ENCODE results near the gene ADAM19.
"Not testable (repeated sequence)": the region's sequence is repeated elsewhere in the genome, so short reads cannot be mapped to it uniquely, and the experiment has no call there.

Gene ADAM19

GRCh38 chr5:157460921-157461792 lies 114.4 kb downstream of the ADAM19 start:
- DNase-seq (ENCODE audit: low read depth) = no peak

DNA sequence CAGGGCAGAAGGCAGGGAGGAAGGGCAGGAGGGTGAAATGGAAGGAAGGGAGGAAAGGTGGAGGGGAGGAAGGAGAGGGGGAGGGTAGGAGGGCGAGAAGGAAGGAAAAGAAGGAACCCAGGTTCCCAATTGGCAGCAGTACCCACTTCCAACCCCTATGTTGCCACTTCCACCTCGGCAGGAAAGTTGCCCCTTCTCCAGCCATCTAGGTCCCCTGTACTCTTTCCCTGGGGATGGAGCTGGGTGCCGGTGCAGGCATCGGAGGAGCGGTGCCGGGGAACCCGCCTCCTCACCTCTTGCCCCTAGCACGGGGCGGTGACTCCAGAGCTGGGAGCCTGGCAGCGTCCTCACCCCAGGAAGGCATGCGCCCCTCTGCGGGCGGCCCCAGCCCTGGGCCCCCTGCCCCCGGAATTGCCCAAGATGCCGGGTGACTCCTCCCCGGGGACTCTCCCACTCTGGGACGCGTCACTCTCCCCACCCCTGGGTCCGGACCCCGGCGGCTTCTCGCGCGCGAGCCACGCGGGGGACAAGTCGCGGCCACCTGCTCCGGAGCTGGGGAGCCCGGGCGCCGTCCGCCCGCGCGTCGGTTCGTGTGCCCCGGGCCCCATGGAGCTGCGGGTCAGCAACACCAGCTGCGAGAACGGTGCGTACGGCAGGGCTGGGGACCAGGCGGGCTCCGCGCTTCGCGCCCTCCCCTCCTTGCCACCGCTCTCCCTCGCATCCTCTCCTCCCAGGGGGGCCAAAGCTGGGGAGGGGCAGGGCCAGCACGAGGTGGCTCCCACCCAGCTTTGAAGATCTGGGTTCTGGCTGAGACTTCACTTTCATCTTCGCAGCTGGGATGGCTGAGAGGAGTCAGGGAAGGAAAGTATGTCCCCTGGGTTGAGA lies 115.6 kb downstream of the ADAM19 start, which contains the start of gene NIPAL4:
NIPAL4 (plus strand) TSS at position 499 of the 885 bp plus-strand sequence; CDS start at position 607, 108 bp downstream.
- no peak for DNase-seq (ENCODE audit: low read depth)

- DNase-seq (ENCODE audit: low read depth) = no peak
These were observed 116.7 kb downstream of the ADAM19 start for GRCh38 chr5:157458835-157459234.

DNA sequence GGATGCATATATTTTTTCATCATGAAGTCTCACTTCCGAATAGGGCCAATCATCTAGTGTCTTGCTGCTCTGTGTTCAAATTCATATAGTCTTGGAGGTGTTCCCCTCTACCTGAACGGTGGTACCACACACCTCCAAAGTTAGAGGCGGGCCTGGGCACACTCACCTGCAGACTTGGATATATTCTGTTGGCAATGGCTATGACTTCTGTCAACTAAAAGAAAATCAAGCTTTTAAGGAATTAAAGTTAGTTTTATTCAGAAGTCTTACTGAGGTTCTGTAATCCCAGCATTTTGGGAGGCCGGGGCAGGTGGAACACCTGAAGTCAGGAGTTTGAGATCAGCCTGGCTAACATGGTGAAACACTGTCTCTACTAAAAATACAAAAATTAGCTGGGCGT lies 118.2 kb downstream of the ADAM19 start:
- no peak for DNase-seq (ENCODE audit: low read depth)

- no peak for DNase-seq (ENCODE audit: low read depth)
These were observed 119.3 kb downstream of the ADAM19 start for GRCh38 chr5:157456301-157456700.

GRCh38 chr5:157455057-157455456 lies 120.5 kb downstream of the ADAM19 start:
- DNase-seq (ENCODE audit: low read depth) = no peak

DNA sequence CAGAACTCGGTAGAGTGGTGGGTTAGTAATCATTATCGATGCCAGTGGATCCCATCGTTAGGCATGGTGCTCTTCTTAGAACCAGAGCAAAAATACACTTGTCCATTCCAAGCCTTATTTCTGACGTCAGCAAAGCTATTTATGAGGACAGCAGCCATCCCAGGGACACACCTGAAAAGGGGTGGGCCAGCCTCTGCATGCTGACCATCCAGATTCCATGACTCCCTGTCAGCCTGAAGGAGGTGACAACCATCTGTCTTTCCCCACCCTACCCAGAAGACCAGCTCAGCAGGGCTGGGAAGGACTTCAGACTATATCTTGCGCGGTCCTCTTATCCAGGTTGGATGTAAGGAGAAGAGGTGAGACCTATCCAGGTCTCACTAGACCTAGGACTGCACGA lies 121.3 kb downstream of the ADAM19 start:
- no peak for DNase-seq (ENCODE audit: low read depth)

DNA sequence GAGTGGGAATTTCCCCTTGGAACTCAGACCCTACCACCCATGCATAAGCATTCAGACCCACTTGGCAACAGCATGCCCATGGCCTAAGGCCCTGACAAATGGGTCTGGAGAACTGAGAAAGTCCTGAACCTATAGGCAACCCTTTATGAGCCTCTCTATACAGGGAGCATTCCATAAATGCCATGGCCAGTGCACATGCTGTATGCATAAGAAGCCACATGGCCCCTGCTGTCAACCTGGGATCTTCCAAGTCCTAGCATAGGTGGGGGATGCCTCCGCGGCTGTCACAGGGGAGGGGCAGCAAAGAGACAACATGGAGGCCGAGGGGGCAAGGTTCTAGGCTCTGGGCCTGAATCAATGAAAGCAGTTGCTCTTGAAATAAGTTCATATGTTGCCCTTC lies 123.8 kb downstream of the ADAM19 start:
- no peak for DNase-seq (ENCODE audit: low read depth)

DNA sequence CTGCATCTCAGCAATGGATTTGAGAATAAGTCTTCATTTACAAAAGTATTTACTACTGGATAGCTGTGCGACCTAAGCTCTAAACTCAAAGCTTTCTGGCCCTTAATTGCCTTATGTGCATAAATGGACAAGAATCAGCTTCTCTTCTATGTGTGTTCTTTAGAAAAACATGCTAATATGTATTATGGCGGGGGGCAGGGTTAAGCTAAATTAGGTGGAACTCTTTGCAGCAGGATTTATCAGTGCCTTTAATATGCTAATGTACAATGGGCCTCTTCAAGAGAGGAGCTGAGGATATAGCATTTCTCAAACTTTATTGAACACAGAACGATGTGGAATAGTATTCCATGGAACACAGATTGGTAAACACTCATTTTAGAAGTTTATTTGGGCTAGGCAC lies 125.6 kb downstream of the ADAM19 start:
- no peak for DNase-seq (ENCODE audit: low read depth)

DNA sequence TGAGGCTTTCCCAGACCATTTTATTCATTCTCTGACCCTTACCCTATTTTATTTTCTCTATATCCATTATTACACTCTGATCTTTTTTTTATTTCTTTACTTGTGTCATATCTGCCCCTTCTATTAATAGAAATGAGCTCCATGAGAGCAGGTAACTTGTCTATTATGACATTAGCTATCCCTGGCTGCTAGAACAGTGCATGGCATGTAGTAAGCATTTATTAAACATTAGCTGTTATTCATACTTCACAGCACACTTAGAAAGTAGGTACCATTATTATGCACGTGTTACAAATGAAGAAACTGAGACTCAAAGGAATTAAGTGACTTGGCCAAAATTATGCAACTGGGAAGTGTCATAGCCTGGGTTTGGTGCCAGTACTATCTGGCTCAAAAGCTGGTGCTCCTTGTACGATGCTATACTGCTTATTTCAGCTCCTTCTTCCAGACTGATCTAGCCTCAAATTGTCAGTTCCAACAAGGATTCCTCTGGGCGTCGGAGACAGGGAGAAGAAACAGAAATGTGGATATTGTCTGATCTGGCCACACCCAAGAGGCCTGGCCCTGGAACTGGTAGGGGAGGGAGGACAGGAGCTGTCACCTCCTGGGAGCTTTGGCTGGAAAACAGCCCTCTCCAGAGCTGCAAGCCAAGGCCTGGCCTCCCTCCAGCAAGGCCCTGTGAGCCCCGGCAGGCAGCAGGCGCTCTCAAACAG lies 126.4 kb downstream of the ADAM19 start:
- no peak for DNase-seq (ENCODE audit: low read depth)

GRCh38 chr5:157447201-157447637 lies 128.4 kb downstream of the ADAM19 start:
- DNase-seq (ENCODE audit: low read depth) = no peak

DNA sequence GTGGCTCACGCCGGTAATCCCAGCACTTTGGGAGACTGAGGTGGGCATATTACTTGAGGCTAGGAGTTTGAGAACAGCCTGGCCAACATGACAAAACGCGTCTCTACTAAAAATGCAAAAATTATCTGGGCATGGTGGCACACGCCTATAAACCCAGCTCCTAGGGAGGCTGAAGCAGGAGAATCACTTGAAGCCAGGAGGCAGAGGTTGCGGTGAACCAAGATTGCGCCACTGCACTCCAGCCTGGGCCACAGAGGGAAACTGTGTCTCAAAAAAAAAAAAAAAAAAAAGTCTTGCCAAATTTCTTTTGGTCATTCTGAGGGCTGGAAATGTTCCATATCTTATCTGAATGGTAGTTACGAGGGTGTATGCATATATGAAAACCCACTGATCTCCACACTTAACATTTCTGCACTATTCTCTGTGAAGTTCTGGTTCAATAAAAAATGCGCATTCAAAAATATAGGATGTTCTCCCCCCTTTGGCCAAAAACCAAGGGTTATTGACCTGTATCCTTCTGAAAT lies 129.1 kb downstream of the ADAM19 start:
- no peak for DNase-seq (ENCODE audit: low read depth)

DNA sequence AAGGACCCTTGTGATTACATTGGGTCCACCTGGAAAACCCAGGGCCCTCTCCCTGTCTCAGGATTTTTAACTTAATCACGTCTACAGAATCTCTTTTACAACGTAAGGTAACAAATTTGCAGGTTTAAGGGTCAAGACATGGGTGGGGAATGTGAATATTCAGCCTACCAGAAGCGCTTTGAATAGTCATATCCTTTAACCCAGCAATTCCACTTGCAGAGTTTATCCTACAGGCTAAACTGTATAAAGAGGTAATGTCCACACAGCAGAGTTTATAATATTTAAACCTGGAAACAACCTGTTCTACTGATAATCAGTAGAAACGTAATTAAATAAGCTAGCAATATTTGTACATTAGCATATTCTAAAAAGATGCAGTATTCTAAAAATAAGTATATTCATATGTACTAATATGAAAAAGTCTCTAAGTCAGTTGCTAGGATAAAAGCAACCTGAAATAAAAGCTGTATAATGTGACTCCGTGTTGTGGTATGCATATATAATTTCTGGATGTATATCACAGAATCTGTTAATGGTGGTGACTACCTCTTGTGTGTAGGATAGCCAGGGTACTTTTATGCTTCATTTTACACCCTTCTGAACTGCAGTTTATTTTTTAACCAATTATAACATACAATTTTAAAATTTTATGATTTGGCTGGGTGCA lies 129.7 kb downstream of the ADAM19 start:
- no peak for DNase-seq (ENCODE audit: low read depth)

- DNase-seq (ENCODE audit: low read depth) = no peak
These were observed 131.4 kb downstream of the ADAM19 start for GRCh38 chr5:157444224-157444623.

DNA sequence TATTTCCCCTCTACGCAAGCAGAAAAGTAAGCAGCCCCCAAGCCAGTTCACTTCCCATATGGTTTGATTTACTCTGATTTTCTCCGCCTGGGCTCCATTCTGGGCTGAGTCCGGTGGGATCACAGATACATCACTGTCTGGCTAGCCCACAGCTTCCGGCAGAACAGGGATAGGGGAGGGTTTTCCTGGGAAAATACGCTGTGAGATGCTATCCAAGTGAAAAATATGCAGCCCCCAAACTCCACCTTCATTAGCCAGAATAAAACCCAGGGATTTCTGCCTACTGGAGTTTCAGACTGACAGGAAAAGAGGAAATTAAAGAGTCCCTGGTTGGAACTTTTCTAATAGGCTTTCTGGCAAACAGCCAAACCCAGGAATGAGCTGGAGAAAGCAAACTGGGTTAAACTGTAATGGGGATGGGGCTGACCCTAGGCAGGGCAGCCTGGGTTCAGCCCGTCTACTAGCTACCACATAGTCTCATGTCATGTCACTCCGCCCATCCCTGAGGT lies 132.5 kb downstream of the ADAM19 start:
- DNase-seq (ENCODE audit: low read depth) = no peak

DNA sequence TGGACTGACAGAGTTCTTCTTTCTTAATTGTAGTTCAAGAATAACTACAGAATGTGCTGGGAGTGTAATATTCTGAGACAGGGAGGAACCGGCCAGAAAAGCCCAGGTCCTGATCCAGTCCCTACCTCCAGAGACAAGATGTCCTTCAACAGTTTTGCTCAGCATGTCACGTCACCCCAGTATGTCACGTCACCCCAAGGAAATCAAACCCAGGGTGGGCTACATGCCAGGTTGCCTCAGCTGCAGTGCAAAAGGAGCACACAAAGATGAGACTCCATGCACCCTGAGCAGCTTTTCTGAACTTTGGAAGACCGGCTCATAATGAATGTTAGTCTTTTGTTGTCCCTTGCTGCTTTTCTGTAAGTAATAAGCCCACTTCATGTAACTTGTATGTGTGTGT lies 141.5 kb downstream of the ADAM19 start:
- DNase-seq (ENCODE audit: low read depth) = no peak

DNA sequence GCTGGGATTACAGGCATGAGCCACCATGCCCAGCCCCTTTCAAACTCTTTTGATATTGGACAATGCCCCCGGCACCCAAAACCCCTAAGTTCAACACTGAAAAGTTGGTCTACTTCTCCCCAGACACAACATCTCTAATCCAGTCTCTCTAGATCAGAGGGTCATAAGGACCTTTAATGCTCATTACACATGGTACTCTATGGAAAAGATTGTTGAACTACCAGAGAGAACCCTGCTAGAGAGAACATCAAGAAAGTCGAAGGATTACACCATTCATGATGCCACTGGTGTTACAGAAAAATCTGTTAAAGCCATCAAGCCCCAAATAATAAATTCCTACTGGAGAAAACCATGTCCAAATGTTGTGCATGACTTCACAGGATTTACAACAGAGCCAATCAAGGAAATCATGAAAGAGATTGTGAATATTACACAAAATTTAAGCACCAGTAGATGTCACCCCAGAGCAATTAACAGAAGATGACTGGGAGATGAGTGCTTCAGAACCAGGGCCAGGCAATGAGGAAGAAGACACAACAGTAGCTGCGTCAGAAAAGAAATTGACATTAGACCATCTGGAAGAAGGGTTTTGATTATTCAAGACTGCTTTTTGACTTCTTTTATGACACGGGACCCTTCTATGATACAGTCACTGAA lies 143.9 kb downstream of the ADAM19 start:
- no peak for DNase-seq (ENCODE audit: low read depth)

GRCh38 chr5:157429920-157430319 lies 145.7 kb downstream of the ADAM19 start:
- DNase-seq (ENCODE audit: low read depth) = not testable (repeated sequence)

All from stimulated activated CD8-positive, alpha-beta memory T cell treated with anti-CD3 and anti-CD28 coated beads, Interleukin-12 subunit alpha, Interleukin-12 subunit beta, amount 100 ng/mL, for 1 hour (primary cell).